ENCODE measurements around the gene PRR12.

PRR12 gene

GRCh38 chr19:49556412-49557398, 34.3 kb upstream of the PRR12 start:
- Histone ChIP-seq H3K27ac (ENCODE audit: low read depth, low read length) (no peak overlapping the region), H3K79me2 (ENCODE audit: control insufficient read depth, low read length) (peaks cover 3% of the 10 kb centered on the region; the same call in 1 of the 2 replicates), H3K4me3 (ENCODE audit: low read length) (no peak overlapping the region), H3K4me2 (ENCODE audit: low read length) (no peak overlapping the region), H3K4me1 (ENCODE audit: control insufficient read depth, low read length) (no peaks in the 10 kb centered on the region), H3K36me3 (ENCODE audit: control insufficient read depth, low read length) (peaks cover 41% of the 10 kb centered on the region), H3F3A (ENCODE audit: control insufficient read depth, insufficient read depth) (no peaks in the 10 kb centered on the region), H4K20me1 (ENCODE audit: control insufficient read depth, insufficient read depth, low read depth, low read length) (no peaks in the 10 kb centered on the region), H3K9me3 (ENCODE audit: control insufficient read depth, insufficient read depth, low read length) (no peaks in the 10 kb centered on the region), H3K27me3 (ENCODE audit: control insufficient read depth, low read length) (no peaks in the 10 kb centered on the region), H3K9me2 (replicated peaks; ENCODE audit: control insufficient read depth, low read length) (no peaks in the 10 kb centered on the region)
- TF ChIP-seq CTCF (IDR thresholded peaks at IDR 0.05; ENCODE audit: low read depth, low read length, poor library complexity, severe bottlenecking) (no peak), EZH2phosphoT487 (IDR thresholded peaks at IDR 0.05; ENCODE audit: borderline replicate concordance, low read length) (no peak)

GRCh38 chr19:49557641-49558325, 33.2 kb upstream of the PRR12 start:
- Histone ChIP-seq H4K20me1 (ENCODE audit: control insufficient read depth, insufficient read depth, low read depth, low read length) (no peaks in the 10 kb centered on the region), H3K79me2 (ENCODE audit: control insufficient read depth, low read length) (peaks cover 3% of the 10 kb centered on the region), H3K9me3 (ENCODE audit: control insufficient read depth, insufficient read depth, low read length) (no peaks in the 10 kb centered on the region), H3K36me3 (ENCODE audit: control insufficient read depth, low read length) (peaks cover 41% of the 10 kb centered on the region), H3F3A (ENCODE audit: control insufficient read depth, insufficient read depth) (no peaks in the 10 kb centered on the region), H3K9me2 (replicated peaks; ENCODE audit: control insufficient read depth, low read length) (no peaks in the 10 kb centered on the region), H3K27me3 (ENCODE audit: control insufficient read depth, low read length) (no peaks in the 10 kb centered on the region), H3K4me3 (ENCODE audit: low read length) (no peak overlapping the region), H3K27ac (ENCODE audit: low read depth, low read length) (no peak overlapping the region), H3K4me1 (ENCODE audit: control insufficient read depth, low read length) (no peaks in the 10 kb centered on the region), H3K4me2 (ENCODE audit: low read length) (no peak overlapping the region)
- TF ChIP-seq EZH2phosphoT487 (IDR thresholded peaks at IDR 0.05; ENCODE audit: borderline replicate concordance, low read length) = no peak
- TF ChIP-seq CTCF (IDR thresholded peaks at IDR 0.05; ENCODE audit: low read depth, low read length, poor library complexity, severe bottlenecking) = no peak

GRCh38 chr19:49558591-49558990, 32.4 kb upstream of the PRR12 start:
- Histone ChIP-seq H4K20me1 (ENCODE audit: control insufficient read depth, insufficient read depth, low read depth, low read length) (no peaks in the 10 kb centered on the region), H3K4me3 (ENCODE audit: low read length) (no peak overlapping the region), H3K9me2 (replicated peaks; ENCODE audit: control insufficient read depth, low read length) (no peaks in the 10 kb centered on the region), H3K79me2 (ENCODE audit: control insufficient read depth, low read length) (peaks cover 3% of the 10 kb centered on the region), H3K4me1 (ENCODE audit: control insufficient read depth, low read length) (no peaks in the 10 kb centered on the region), H3K4me2 (ENCODE audit: low read length) (no peak overlapping the region), H3K27ac (ENCODE audit: low read depth, low read length) (no peak overlapping the region), H3K27me3 (ENCODE audit: control insufficient read depth, low read length) (no peaks in the 10 kb centered on the region), H3F3A (ENCODE audit: control insufficient read depth, insufficient read depth) (no peaks in the 10 kb centered on the region), H3K9me3 (ENCODE audit: control insufficient read depth, insufficient read depth, low read length) (no peaks in the 10 kb centered on the region), H3K36me3 (ENCODE audit: control insufficient read depth, low read length) (peaks cover 41% of the 10 kb centered on the region)
- TF ChIP-seq EZH2phosphoT487 (IDR thresholded peaks at IDR 0.05; ENCODE audit: borderline replicate concordance, low read length) (no peak), CTCF (IDR thresholded peaks at IDR 0.05; ENCODE audit: low read depth, low read length, poor library complexity, severe bottlenecking) (no peak)
